Ureter (tissue), 1 donor: ENCODE data around the gene MDH2. TPM values are rescaled to one million over a fixed set of nuclear protein-coding genes. Genes with fewer than 3 reads are reported as not detected.
"Not testable (repeated sequence)": the region's sequence is repeated elsewhere in the genome, so short reads cannot be mapped to it uniquely, and the experiment has no call there.

Experiments used
- DNase-seq: peaks from one replicate; pipeline ENCODE4 v3.0.0-alpha.2; 2020; ENCODE audit warnings: low spot score
- total RNA-seq: library from RNA; stranded (reverse); gene quantifications from one replicate; pipeline ENCODE4 v1.2.4, GENCODE V29; 2023
- donor health status: DM: yes; HTN: yes; CAD: no.

MDH2 gene
- total RNA-seq = 177 TPM

GRCh38 chr7:76047811-76048667 is at the start of gene MDH2, which contains the start of gene STYXL1:
TSS of gene MDH2 (plus strand) at chr7:76048106. CDS start at chr7:76048161, 55 bp downstream.
TSS of gene STYXL1 (minus strand) at chr7:76048000. CDS start at chr7:76030523, 17,477 bp downstream.
- DNase-seq = peak; percentile 94

- DNase-seq = no peak
These were observed 47.3 kb upstream of the MDH2 start for GRCh38 chr7:76000566-76000965.

- DNase-seq = no peak
These were observed 45.8 kb upstream of the MDH2 start for GRCh38 chr7:76002139-76002538.

GRCh38 chr7:76002822-76003221 is 45.1 kb upstream of the MDH2 start:
- no peak for DNase-seq

GRCh38 chr7:76003351-76003750 is 44.6 kb upstream of the MDH2 start:
- DNase-seq = no peak

GRCh38 chr7:76005004-76005403 is 42.9 kb upstream of the MDH2 start:
- DNase-seq = not testable (repeated sequence)

GRCh38 chr7:76008156-76008687 is 39.7 kb upstream of the MDH2 start:
- no peak for DNase-seq

- no peak for DNase-seq
These were observed 38.0 kb upstream of the MDH2 start for GRCh38 chr7:76009672-76010600.

GRCh38 chr7:76011442-76011861 is 36.5 kb upstream of the MDH2 start:
- no peak for DNase-seq

- DNase-seq = no peak
These were observed 31.5 kb upstream of the MDH2 start for GRCh38 chr7:76016191-76016947.

- DNase-seq = not testable (repeated sequence)
These were observed 29.4 kb upstream of the MDH2 start for GRCh38 chr7:76018520-76018919.

GRCh38 chr7:76020031-76020714 is 27.7 kb upstream of the MDH2 start:
- DNase-seq = peak; percentile 68

GRCh38 chr7:76022026-76022780 is 25.7 kb upstream of the MDH2 start:
- no peak for DNase-seq

GRCh38 chr7:76023002-76023401 is 24.9 kb upstream of the MDH2 start:
- DNase-seq = no peak

- DNase-seq = not testable (repeated sequence)
These were observed 18.2 kb upstream of the MDH2 start for GRCh38 chr7:76029682-76030081.

GRCh38 chr7:76031964-76032363 is 15.9 kb upstream of the MDH2 start:
- no peak for DNase-seq

- DNase-seq = no peak
These were observed 10.6 kb upstream of the MDH2 start for GRCh38 chr7:76037310-76037709.

GRCh38 chr7:76040126-76040525 is 7.8 kb upstream of the MDH2 start:
- DNase-seq = no peak

GRCh38 chr7:76044375-76044865 is 3.5 kb upstream of the MDH2 start:
- DNase-seq = no peak

GRCh38 chr7:76047305-76047810 is 548 bp upstream of the MDH2 start:
- DNase-seq = no peak
